ENCODE results near the gene STYX.

GRCh38 chr14:52735921-52736489 lies 6.0 kb downstream of the STYX start:
- TF ChIP-seq SUZ12 (IDR thresholded peaks at IDR 0.05; ENCODE audit: extremely low read depth, insufficient read depth, insufficient read length), result no peak
- no peak for TF ChIP-seq ZNF274 (IDR thresholded peaks at IDR 0.05; ENCODE audit: low read depth, low read length)

Measured in NT2/D1 (cell line).